Measurements from ENCODE around the gene SIM2.

GRCh38 chr21:36717976-36718375 is 19.1 kb downstream of the SIM2 start:
- no peak for TF ChIP-seq EZH2phosphoT487 (IDR thresholded peaks at IDR 0.05; ENCODE audit: insufficient read depth, low read depth)
- no peak for TF ChIP-seq EZH2 (IDR thresholded peaks at IDR 0.05; ENCODE audit: insufficient read depth, poor library complexity, severe bottlenecking)

Data from GM23248 (cell line).